SKM-1 (cell line): ENCODE data around the gene NACC2.

Source experiments
- DNase-seq: peaks from one replicate; lab custom pipeline; 2025; ENCODE audit not compliant: unreplicated experiment; lab: John Stamatoyannopoulos, UW

Gene NACC2

GRCh38 chr9:136058084-136058483 lies 37.0 kb downstream of the NACC2 start:
- no peak for DNase-seq

- DNase-seq = no peak
Measured at GRCh38 chr9:136057236-136058081, 37.6 kb downstream of the NACC2 start.

GRCh38 chr9:136056546-136057235 lies 38.4 kb downstream of the NACC2 start:
- no peak for DNase-seq

- no peak for DNase-seq
Measured at GRCh38 chr9:136055715-136056545, 39.2 kb downstream of the NACC2 start.

- no peak for DNase-seq
Measured at GRCh38 chr9:136054798-136055714, 40.0 kb downstream of the NACC2 start.

- no peak for DNase-seq
Measured at GRCh38 chr9:136054146-136054545, 40.9 kb downstream of the NACC2 start.

GRCh38 chr9:136053757-136054142 lies 41.3 kb downstream of the NACC2 start:
- DNase-seq = no peak

- no peak for DNase-seq
Measured at GRCh38 chr9:136052991-136053756, 41.9 kb downstream of the NACC2 start.

- no peak for DNase-seq
Measured at GRCh38 chr9:136052472-136052880, 42.6 kb downstream of the NACC2 start.

GRCh38 chr9:136051837-136052471 lies 43.1 kb downstream of the NACC2 start:
- DNase-seq = no peak

GRCh38 chr9:136051453-136051836 lies 43.6 kb downstream of the NACC2 start:
- no peak for DNase-seq

GRCh38 chr9:136050701-136051452 lies 44.2 kb downstream of the NACC2 start:
- no peak for DNase-seq

- DNase-seq = no peak
Measured at GRCh38 chr9:136050266-136050700, 44.8 kb downstream of the NACC2 start.

- DNase-seq = no peak
Measured at GRCh38 chr9:136049491-136050265, 45.4 kb downstream of the NACC2 start.

GRCh38 chr9:136048560-136049411 lies 46.3 kb downstream of the NACC2 start:
- DNase-seq = no peak

GRCh38 chr9:136047775-136048559 lies 47.1 kb downstream of the NACC2 start:
- DNase-seq = no peak
